ENCODE results near the gene NFIX.

GRCh38 chr19:13006431-13007281 lies 11.4 kb downstream of the NFIX start:
- no peak for TF ChIP-seq EZH2 (IDR thresholded peaks at IDR 0.05; ENCODE audit: borderline replicate concordance, insufficient read depth, low read depth, low read length, poor library complexity, severe bottlenecking)
- no peak for TF ChIP-seq CTCF (IDR thresholded peaks at IDR 0.05)
